Endothelial cell of hepatic sinusoid (primary cell): ENCODE measurements around the gene C16orf95.

Experiments
- in situ Hi-C: cut with HindIII; loops from 2 replicates; pipeline ENCODE4 v1.10.0; 2017; ENCODE audit warnings: low sequenced_read_pairs

C16orf95 gene

DNA sequence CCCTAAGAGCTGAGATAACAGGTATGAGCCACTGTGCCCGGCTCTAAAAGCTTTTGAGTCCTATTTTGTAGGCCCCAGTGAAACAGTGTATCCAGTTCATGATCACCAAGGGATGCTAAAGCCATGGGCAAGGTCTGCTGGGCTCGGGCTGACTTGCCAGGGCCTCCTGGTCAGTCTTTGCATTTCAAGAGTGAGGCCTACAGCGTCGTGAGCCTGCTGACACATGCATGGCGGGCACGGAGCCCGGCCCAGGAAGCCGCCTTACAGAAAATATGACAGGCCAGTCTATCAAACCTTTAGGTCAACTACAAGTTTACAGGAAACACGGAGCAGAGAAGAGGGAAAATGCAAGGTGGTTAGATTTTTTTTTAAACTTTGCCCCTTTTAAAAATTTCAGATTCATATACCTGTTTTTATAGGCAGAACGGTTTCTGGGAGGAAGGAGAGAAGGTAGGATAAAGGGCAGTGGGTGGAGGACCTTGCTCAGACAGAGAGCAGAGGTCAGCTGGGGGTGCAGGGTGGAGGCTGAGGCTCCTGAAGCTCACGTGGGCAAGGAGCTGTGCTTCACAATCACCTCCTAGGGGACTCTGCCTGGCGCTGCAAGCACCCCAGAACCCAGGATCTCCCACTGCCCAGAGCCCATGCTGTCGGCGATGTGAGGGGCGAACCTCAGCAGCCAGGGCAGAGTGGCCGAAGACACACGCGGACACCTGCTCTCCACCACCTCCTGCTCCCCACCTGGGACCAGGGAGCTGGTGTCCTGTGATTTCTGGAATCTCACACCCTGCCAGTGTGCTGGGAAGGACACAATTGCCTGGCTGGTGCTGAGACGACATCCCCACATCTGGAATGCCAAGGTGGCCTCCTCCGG, 21.3 kb downstream of the C16orf95 start:
- in situ Hi-C loops, result no loop called here

DNA sequence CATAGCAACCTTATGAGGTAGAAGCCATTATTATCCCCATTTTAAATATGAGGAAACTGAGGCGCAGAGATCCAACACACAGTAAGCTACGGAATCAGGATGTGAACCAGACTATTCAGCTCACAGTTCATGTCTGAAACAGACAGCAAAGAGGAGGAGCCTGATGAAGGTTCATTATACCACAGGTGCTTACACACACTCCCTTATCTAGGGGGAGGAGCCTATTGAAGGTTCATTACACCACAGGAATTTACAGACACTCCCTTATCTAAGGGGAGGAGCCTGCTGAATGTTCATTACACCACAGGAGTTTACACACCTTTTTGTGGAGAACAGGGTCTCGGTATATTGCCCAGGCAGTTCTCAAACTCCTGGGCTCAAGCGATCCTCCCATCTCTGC, 21.9 kb downstream of the C16orf95 start:
- in situ Hi-C loops, result no loop called here

DNA sequence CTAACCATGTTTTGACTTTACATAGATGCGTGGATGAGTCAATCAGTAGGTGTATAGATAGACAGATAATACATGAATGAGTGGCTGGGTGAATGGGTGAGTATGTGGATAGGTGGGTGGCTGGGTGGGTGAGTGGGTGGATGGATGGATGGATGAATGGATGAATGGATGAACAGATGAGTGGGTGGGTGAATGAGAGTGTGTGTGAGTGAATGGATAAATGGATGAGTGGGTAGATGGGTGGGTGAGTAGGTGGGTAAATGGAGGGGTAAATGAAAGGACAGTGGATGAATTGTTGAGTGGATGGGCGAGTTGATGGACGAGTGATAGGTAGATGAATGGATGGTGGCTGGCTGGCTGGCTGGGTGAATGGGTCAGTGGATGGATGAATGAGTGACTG, 23.2 kb downstream of the C16orf95 start:
- in situ Hi-C loops, result no loop called here

DNA sequence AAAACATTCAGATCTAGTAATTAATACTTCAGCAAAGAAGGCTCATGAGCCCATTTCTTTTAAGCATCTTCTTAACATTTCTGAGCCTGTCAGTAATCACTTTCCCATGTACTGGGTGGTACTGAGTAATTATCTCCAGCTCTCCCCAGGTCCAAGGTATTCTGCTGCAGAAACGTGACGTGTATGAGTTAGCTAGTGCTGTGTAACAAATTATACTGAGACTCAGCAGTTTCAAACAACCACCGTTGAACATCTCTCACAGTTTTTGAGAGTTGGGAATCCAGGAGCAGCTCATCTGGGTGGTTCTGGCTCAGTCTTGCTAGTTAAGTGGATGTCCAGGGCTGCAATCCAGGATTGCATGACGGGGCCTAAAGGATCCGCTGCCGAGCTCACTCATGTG, 25.2 kb downstream of the C16orf95 start:
- in situ Hi-C loops, result no loop called here

DNA sequence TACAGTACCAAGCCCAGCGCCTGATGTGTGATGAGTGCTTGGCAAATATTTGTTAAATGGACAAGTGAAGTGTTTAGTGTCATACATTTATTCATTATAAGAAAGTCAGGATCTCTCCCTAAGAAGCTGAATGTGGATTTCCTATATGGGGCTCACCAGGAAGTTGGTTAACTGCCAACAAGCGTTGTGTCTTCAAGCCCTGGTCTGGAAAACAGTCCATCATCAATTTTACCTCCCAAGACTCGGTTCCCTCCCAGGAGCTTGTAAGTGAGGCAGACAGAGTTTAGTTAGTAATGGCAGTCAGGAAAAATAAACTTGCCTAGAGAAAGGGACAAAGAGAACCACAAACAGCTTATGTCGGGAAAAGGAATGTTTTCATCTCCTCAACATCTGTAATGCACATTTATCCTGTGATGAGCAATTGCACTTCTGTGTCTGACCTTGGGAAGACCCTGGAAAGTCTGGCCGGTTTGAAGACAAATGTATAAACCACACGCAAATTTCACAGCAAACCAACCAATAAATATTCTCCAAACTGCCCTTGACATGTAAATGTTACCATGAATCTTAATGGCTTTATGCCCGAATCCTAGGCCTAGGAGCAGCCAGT, 28.3 kb downstream of the C16orf95 start:
- in situ Hi-C loops, result no loop called here

DNA sequence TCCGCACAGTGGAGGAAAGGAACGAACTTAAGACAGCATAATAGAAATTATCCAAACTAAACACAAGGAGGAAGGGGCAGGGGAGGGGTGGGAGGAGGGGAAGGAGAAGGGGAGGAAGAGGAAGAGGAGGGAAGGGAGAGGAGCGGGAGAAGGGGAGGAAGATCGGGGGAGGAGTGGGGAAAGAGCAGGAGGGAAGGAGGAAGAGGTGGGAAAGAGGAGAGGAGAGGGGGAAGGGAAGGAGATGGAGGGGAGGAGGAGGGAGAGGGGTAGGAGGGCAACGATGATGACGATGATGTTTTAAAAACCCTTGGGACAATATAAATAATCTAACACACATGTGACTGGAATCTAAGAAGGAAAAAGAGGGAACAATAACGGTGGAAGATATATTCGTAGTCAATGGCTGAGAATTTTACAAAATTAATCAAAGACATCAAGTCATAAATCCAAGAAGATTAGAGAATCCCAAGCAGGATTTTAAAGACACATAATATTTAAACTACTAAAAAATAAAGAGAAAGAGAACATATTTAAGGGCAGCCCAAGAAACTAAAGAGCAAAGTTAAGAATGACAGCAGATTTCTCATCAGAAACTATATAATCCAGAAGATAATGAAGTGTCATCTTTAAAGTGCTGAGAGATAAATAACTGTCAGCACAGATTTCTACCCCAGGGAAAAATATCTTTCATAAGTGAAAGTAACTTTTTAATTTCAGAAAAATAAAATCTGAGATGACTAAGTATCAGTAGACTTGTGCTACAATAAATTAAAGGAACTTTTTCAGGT, 30.2 kb downstream of the C16orf95 start:
- in situ Hi-C loops, result no loop called here

DNA sequence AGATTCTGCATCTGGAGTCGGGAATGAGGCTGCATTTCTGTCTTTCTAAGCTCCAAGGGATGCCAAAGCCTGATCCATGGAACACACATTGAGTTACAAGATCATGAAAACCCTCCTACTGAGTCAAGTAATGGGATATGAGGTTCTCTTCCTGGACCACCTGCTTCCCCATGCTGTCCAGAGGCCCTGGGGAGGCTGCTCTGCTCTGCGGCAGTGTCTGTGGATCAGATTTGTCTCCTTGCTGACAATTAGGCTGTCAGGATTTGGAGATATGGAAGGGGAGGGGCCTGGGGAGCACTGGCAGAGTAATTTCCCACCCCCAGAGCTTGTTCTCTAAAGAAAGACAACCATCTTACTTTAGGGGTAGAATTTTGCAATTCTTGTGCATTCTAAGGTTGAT, 33.0 kb downstream of the C16orf95 start:
- in situ Hi-C loops, result no loop called here

DNA sequence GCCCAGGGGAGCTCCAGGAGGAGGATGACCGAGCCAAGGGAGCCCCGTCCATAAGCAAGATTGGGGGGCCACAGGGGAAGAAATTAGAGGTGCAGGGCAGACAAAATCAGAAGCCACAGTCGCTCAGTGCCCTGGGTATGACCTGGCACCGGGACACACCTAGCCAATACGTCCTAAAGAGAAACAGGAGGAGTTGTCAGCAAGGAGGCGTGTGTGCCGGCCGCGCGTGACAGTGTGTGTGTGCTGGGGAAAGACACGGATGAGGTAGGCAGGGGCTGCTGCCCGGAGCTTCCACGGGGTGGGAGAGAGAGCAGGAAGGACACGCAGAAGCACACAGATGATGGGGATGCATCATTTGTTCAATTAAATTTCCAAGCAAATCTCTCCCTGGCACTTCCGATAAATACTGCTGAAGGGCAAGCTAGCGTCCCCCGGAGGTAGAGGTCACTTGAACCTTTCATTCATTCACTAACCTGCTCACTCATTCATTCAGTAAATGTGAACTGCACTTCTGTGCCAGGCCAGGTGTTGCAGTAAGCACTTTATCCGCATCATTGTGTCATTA, 38.0 kb downstream of the C16orf95 start:
- in situ Hi-C loops, result no loop called here

DNA sequence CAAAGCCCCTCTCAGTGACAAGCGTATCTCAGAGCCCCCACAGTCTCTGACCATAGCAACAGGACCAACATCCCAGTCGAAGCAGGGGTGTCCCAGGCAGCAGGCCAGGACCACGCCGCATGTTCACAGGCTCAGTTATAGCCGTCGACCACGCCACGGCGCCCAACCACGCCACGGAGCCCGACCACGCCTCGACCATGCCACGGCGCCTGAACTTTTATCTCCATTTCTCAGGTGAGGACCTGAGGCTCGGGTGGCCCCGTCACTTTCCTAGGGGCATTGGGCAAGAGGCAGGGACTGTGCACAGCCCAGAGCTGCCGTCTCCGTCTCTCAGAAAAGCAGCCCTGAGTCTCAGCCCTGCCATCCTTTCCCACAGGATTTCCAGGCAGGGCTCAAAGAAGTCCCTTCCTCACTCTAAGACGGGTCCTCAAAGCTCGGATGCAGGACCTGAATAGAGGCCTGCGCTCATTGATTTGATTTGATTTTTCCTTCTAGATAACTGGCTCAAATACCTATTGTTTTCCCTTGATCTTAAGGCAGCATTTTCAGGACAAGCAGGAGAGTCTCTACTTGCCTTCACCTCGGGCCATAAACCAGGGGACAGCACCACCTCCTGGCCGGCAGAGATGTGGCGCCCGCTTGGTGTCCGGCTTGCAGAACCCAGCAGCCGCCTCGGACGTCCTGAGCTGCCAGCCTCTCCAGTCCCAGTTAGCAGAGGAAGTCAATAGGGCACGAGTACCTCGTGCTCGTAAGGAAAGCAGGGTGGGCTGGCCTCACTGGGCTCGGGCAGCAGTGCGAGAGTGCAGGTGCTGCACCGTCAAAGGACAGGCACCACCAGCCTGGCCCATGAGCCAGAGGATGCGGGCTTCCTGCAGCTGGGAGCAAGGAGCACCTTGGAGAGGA, 38.8 kb downstream of the C16orf95 start:
- in situ Hi-C loops, result no loop called here

DNA sequence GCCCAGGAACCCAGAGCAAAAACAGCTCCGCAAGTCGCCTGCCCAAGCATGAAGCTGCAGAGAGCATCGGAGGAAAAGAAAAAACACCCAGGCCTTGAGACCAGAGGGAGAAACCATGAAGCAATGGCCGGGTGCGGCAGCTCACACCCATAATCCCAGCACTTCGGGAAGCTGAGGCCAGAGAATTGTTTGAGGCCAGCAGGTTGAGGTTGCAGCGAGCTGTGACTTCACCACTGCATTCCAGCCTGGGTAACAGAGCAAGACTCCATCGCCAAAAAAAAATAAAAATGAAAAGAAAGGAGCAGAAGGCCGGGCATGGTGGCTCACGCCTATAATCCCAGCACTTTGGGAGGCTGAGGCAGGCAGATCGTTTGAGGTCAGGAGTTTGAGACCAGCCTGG, 40.3 kb downstream of the C16orf95 start:
- in situ Hi-C loops, result no loop called here

DNA sequence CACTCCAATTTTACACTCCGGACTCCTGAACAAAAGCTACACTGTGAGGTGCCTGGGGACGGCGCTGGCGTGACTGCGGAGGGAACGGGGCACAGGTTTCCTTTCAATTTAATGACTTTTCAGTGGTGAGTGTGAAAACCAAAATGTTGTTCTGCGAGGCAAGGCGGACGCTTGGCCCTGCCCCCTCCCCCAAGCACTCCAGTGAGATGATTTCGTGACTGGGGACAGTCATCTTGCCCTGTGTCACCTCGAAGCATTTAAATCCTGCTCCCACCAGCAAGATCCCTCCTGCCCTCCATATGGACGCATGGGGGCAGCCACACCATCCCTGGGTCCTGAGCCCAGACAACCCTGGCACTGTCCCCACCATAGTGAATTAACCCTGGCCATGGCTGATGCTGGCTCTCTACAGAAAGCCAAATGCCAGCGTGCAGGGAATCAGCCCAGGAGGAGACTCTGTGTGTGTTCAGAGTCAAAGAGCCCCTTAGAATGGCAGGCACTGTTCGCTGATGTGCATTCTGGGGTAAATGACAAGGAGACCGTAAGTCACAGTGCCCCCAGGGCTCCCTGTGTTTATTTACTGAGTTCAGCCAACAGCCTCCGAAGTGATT, 41.0 kb downstream of the C16orf95 start:
- in situ Hi-C loops, result no loop called here

DNA sequence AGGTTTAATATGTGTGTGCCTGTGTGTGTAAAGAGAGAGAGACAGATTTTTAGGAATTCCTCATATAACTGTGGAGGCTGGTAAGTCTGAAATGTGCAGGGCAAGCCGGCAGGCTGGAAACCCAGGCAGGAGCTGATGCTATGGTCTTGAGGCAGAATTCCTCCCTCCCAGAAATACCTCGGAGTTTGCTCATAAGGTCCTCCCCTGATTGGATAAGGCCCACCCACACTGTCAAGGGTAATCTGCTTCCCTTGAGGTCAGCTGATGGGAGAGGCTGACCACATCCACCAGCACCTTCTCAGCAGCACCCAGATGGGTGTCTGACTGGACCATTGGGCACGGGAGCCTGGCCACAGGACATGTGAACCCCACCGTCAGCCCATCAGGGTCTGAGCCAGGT, 42.4 kb downstream of the C16orf95 start:
- in situ Hi-C loops, result loop anchor here (25.0 kb wide), 1 partner anchor 712 kb away; the partner anchor contains the start of genes FOXC2 and MTHFSD

DNA sequence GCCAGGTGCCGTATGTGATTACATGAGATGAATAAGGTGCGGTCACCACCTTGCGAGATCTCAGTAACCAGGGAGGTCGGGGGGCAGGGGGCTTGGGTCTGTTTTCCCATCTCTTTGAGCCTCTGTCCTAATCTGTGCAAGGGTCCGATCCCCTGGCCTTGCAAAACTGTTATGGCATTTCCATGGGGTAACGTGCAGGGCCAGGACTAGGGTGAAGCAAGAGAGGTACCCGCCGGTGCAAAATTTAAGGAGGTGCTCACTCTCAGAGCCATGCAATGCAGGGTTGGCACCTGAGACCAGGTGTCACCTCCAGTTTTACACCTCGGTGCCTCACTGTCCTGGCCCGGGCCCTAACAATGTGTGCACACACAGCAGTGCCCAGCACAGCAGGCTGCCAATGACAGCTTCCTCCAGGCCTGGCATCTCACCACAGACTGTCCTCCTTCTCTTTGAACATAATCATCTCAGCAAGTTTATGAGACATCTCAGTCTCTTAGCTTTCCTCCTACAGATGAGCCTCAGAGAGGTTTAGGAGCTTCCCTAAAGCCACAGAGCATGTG, 43.6 kb downstream of the C16orf95 start:
- in situ Hi-C loops, result loop anchor here (25.0 kb wide), 1 partner anchor 711 kb away; the partner anchor contains the start of genes FOXC2 and MTHFSD

DNA sequence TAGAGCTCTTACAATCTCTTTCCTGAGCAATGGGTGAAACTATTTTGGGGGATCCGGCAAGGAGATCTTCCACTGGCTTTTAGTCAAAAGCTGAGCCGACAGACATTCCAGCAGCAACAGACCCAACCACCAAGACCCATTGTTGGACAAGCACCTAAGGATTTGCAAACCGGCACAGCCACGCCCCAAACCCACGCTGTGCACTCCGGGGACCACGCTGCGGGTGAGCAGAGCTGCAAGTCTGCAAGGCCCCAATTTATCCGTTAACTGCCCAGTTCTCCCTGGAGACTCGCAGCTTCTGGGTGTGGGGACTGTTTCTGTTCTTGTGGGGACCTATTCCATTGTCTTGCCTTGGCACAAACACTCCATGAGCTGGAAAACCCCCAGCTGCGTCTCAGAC, 45.9 kb downstream of the C16orf95 start:
- in situ Hi-C loops, result loop anchor here (25.0 kb wide), 1 partner anchor 709 kb away; the partner anchor contains the start of genes FOXC2 and MTHFSD

DNA sequence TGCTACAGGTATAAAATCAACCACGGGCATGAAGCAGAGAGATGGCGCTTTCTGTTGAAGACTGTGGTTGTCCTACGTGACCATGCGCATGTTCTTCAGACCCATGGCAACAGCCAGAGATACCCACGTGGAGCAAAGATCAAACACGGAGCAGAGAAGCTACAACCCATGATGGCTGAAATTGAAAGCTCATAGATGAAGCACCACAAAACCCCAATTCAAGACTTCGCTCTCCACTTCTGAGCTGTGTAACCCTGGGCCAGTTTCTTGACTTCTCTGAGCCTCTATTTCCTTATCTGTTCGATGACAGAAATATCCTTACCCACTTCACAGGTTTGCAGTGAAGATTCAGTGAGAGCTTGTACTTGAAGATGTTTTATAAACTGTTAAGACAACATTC, 49.6 kb downstream of the C16orf95 start:
- in situ Hi-C loops, result loop anchor here (25.0 kb wide), 1 partner anchor 705 kb away; the partner anchor contains the start of genes FOXC2 and MTHFSD

DNA sequence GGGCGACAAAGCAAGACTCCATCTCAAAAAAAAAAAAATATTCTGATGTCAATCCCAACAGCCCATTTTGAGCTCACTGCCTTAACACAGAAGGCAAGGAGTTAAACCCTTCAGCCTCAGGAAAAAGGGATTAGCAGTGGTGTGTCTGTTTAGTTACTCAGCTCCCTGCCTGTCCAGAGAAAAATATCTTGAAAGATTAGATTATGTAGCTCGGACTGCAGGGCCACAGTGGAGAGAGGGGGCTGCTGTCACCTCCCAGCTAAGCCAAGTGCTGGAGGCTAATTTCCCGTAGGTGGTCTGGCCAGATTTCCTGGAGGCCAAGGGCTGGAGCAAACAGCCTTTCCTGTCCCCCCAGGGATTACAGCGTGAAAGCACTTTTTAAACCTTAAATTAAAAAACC, 50.3 kb downstream of the C16orf95 start:
- in situ Hi-C loops, result loop anchor here (25.0 kb wide), 1 partner anchor 705 kb away; the partner anchor contains the start of genes FOXC2 and MTHFSD

DNA sequence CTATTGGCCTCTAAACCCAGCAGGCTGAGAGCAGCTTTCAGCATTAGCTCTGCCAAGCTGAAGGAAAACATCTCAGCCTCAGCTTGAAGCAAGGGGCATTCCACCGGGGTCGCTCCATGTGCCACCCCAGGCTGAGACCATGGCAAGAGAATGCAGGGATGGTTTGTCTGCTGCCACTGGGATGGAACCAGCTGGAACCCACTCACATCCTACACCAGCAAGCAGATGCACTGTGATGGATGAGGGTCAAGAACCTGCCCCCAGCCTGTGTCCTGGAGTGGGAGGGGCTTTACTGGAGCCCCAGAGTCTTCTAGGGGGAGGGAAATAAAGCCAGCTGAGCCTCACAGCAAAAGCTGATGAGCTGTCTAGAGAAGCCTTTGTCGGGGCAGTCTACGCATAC, 51.9 kb downstream of the C16orf95 start:
- in situ Hi-C loops, result loop anchor here (25.0 kb wide), 1 partner anchor 703 kb away; the partner anchor contains the start of genes FOXC2 and MTHFSD

DNA sequence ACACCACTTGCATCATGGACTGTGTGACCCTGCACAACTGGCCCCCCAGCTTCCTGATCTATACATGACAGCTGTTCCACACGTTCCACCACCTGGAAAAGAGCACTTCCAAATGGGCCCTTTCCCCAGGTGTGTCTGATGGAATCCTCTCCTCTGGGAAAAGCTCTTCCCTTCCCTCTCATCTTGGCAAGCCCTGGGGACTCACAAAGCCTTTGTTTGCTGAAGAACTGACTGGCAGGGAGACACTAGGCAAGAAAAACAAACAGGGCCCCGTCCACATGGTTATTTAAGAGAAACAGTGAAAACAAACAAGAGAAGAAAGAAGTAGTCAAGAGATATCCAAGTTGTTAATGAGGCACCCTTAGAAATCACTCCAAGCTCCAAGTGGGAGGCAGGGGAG, 52.6 kb downstream of the C16orf95 start:
- in situ Hi-C loops, result loop anchor here (25.0 kb wide), 1 partner anchor 702 kb away; the partner anchor contains the start of genes FOXC2 and MTHFSD
